Spinal cord (tissue), 10 donors: Measurements from ENCODE around the gene C16orf86. TPM values are rescaled to one million over a fixed set of nuclear protein-coding genes. Genes with fewer than 3 reads are reported as not detected.

Experiments
- DNase-seq, 6 donors: peaks; one replicate each; pipeline versions ENCODE4 v3.0.0 to v3.0.0-alpha.2; 2013 to 2015; ENCODE audit warnings: low spot score in 6 of 6, low read depth in 4 of 6
- H3K27ac ChIP-seq: one replicate; pipeline ENCODE4 v1.5.1; 2013; ENCODE audit warnings: low read depth, low read length, control low read depth
- H3K27me3 ChIP-seq: one replicate; pipeline ENCODE4 v1.6.1; 2013; ENCODE audit warnings: low read length; ENCODE audit not compliant: control insufficient read depth, insufficient read depth
- H3K36me3 ChIP-seq: one replicate; pipeline ENCODE4 v1.6.1; 2013; ENCODE audit warnings: low read length; ENCODE audit not compliant: control insufficient read depth, insufficient read depth
- H3K4me1 ChIP-seq: one replicate; pipeline ENCODE4 v1.6.1; 2013; ENCODE audit warnings: low read length; ENCODE audit not compliant: control insufficient read depth, insufficient read depth
- H3K4me3 ChIP-seq: one replicate; pipeline ENCODE4 v1.5.1; 2013; ENCODE audit warnings: low read depth, low read length, control low read depth
- H3K9me3 ChIP-seq: one replicate; pipeline ENCODE4 v1.6.1; 2013; ENCODE audit warnings: low read length; ENCODE audit not compliant: control insufficient read depth, insufficient read depth
- WGBS: methylation state at CpG from one replicate; pipeline ENCODE4 v1.1.5; 2013; ENCODE audit warnings: missing lambda C conversion rate; ENCODE audit not compliant: insufficient coverage; 5-methylcytosine and 5-hydroxymethylcytosine counted together
- polyA plus RNA-seq, 2 donors: library from polyadenylated mRNA; unstranded; fragments of 120-200 nt; gene quantifications; one replicate each; pipeline ENCODE4 v1.2.1, GENCODE V29; 2013; ENCODE audit not compliant: insufficient read length in 2 of 2
- total RNA-seq, 2 donors: library from RNA; depleted of rRNA in 1 of 2; stranded (reverse); fragments of 120-200 nt in 1 of 2; fragments of >200 nt in 1 of 2; gene quantifications; one replicate each; pipeline versions ENCODE4 v1.2.3 to v1.2.4, GENCODE V29; 2013 to 2014
- donor health status: healthy.

Gene C16orf86
- total and polyA plus RNA-seq, 4 donors, result 2.8 to 6.9 (median 5.2) TPM

DNA sequence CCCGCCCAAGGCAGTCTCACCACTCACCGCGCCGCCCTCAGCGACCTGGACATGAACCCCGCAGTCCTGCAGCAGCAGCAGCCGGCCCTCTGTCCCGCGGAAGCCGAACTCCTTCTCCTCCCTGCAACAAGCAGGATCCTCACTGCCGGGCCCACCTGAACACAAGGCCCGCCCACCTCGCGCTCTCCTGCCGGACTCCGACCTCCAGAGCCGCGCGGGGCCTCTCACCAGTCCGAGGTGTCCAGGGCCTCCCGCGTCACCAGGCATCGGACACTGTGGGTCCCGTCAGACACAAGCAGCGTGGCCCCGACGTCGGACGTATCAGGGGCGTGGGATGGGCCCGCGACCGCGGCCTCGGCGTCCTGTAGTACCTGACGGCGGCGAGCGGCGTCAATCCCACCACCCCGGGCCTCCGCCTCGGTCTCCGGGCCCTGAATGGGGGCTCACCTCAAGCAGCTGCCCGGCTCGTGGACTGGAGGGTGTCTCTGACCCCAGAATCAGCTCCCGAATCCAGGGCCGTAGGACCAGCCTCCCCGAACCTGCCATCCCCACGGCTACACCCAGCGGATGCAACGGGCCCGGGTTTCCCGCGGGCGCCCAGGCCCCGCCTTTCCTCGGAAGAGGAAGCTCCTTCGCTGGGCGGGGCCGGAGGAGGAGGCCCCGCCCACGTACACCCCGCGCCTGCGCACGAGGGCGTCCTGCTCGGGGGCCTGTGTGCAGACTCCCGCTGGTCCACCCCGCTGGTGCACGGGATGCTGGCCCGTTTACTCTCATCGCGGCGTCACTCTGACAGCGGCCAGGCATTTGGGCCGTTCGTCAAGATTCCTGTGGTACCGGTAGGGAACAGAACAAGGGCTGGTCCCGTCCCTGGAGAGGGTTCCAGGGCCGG, 6.7 kb upstream of the C16orf86 start, which contains the start of gene ACD:
ACD (minus strand) TSS at position 586 of the 889 bp plus-strand sequence; CDS start at position 546, 40 bp downstream.
- H3K4me1 ChIP-seq, result peaks cover 51% of the 10 kb centered on the region
- under 1% methylated on average over 83 of the region's 83 CpGs for WGBS
- H3K27ac ChIP-seq, result peak within 1 kb of the TSS; percentile 97
- H3K9me3 ChIP-seq, result no peaks in the 10 kb centered on the region
- DNase-seq, result peak; percentile 91 to 98 (median 92)
- no peaks in the 10 kb centered on the region for H3K27me3 ChIP-seq
- peaks cover 74% of the 10 kb centered on the region for H3K36me3 ChIP-seq
- peak within 1 kb of the TSS; percentile 85 for H3K4me3 ChIP-seq

DNA sequence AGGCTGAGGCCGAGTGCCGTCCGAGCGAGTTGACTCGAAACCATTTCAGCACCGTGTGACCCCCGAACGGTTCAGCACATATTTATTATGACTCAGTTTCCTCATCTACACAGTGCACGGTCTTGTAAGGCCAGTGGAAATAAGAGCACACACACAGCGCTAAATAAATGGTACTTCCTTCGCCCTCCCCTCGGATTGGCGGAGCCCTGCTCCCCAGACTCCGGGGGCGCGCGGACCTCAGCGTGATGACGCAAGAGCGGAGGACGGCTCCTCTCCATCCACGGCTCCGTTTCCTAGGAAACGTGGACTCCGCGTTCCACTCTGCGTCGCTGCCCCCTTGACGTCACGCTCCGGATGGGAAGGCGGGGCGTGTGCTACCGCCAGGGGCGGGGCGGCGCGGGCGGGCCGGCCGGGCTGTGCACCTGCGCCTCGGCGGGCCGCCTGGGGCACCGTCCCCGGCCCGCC, 6.0 kb upstream of the C16orf86 start, which contains the start of gene PARD6A:
PARD6A (plus strand) TSS at position 397 of the 465 bp plus-strand sequence. CDS start 79 bp downstream, outside the sequence.
- DNase-seq, result peak; percentile 91 to 99 (median 96)
- Histone ChIP-seq H3K36me3 (peaks cover 72% of the 10 kb centered on the region), H3K27ac (peak within 1 kb of the TSS; percentile 97), H3K4me1 (peaks cover 55% of the 10 kb centered on the region), H3K4me3 (peak within 1 kb of the TSS; percentile 85), H3K27me3 (no peaks in the 10 kb centered on the region), H3K9me3 (no peaks in the 10 kb centered on the region)
- WGBS, result 0% methylated on average over 48 of the region's 48 CpGs

DNA sequence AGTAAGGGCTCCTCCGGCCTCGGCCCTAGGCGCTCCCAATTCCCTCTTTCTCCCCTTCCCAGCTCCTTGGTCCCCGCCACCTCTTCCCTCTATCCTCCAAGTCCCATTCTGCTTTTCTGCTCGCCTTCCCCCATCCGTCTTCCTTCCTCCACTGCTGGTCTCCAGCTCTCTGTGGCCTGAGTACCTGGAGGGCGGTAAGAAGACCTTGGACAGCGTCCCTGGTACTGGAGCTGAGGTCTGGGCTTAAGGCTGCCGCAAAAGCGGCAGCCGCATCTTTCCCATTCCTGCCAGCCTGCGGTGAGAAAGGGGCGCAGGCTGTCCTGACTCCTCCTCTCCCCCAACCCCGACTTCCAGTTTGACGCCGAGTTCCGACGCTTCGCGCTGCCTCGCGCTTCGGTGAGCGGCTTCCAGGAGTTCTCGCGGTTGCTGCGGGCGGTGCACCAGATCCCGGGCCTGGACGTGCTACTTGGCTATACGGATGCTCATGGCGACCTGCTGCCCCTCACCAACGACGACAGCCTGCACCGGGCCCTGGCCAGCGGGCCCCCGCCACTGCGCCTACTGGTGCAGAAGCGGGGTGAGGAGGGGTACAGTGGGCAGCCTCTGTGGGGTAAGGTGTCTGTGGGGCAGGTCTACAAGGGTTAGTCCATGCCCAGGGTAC, 5.4 kb upstream of the C16orf86 start:
- Histone ChIP-seq H3K9me3 (no peaks in the 10 kb centered on the region), H3K4me1 (peaks cover 62% of the 10 kb centered on the region), H3K27ac (peak overlapping the region; percentile 97), H3K4me3 (peak overlapping the region; percentile 85), H3K27me3 (no peaks in the 10 kb centered on the region), H3K36me3 (peaks cover 70% of the 10 kb centered on the region)
- DNase-seq, result peak in 3 of 6 donors; percentile 41 to 78 (median 74)
- 4% methylated on average over 34 of the region's 39 CpGs for WGBS

DNA sequence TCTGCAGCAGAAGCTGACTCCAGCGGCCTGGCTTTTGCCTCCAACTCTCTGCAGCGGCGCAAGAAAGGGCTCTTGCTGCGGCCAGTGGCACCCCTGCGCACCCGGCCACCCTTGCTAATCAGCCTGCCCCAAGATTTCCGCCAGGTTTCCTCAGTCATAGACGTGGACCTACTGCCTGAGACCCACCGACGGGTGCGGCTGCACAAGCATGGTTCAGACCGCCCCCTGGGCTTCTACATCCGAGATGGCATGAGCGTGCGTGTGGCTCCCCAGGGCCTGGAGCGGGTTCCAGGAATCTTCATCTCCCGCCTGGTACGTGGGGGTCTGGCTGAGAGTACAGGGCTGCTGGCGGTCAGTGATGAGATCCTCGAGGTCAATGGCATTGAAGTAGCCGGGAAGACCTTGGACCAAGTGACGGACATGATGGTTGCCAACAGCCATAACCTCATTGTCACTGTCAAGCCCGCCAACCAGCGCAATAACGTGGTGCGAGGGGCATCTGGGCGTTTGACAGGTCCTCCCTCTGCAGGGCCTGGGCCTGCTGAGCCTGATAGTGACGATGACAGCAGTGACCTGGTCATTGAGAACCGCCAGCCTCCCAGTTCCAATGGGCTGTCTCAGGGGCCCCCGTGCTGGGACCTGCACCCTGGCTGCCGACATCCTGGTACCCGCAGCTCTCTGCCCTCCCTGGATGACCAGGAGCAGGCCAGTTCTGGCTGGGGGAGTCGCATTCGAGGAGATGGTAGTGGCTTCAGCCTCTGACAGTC, 4.5 kb upstream of the C16orf86 start:
- no peak overlapping the region for H3K4me3 ChIP-seq
- WGBS, result 88% methylated on average over 34 of the region's 34 CpGs
- H3K27me3 ChIP-seq, result no peaks in the 10 kb centered on the region
- H3K4me1 ChIP-seq, result peaks cover 66% of the 10 kb centered on the region
- H3K36me3 ChIP-seq, result peaks cover 61% of the 10 kb centered on the region
- H3K9me3 ChIP-seq, result no peaks in the 10 kb centered on the region
- no peak overlapping the region for H3K27ac ChIP-seq
- no peak for DNase-seq

DNA sequence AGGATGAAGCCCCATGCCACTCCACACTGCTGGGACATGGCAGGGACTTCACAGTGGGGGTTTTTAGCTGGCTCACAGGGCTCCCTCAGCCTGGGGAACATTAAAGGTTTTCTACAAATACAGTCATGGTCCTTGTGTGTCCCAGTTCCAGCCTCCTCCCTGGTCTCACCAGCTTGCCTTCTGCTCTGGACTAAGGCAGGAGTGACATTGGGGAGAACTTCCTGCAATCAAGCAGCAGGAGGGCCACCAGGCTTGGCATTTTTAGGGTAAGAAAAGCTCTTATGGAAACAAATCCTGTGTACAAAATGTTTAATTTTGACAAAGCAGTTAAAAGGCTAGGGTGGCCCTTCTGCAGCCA, 4.0 kb upstream of the C16orf86 start:
- Histone ChIP-seq H3K27ac (no peak overlapping the region), H3K36me3 (peaks cover 56% of the 10 kb centered on the region), H3K9me3 (no peaks in the 10 kb centered on the region), H3K27me3 (no peaks in the 10 kb centered on the region), H3K4me3 (no peak overlapping the region), H3K4me1 (peaks cover 72% of the 10 kb centered on the region)
- no peak for DNase-seq

DNA sequence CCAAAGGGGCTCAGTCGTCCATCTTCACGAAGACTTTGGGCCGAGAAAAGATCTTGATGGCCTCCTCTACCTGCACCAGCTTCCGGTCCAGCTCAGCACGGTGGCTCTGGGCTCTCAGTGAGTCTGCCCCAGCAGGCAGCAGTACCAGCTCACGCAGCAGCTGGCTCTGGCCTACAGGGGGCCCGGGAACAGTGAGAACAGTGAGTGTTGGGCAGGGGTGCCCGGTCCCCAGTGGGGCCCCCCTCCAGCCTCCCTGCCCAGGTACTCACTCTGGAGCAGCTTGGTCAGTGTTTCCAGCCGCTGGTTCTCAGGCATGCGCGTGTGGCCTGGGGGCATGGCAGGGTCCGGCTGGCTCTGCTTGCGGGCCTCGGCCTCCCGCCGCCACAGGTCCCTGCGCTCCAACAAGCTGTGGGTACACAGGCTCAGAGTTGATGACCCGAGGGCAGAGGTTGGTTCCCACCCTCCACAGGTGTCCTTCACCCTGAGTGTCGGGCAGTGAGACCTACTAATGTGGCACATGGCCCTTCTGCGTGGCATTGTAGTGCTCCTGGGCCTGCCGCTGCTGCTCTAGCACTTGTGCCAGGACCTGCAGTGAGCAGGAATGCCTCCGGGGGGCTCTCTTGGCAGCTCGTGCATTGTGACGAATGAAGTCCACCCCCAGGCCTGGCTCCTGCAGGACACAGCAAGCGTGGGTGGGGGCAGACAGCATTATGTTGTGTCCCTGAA, 3.3 kb upstream of the C16orf86 start:
- DNase-seq, result no peak
- Histone ChIP-seq H3K27me3 (no peaks in the 10 kb centered on the region), H3K36me3 (peaks cover 52% of the 10 kb centered on the region), H3K9me3 (no peaks in the 10 kb centered on the region), H3K27ac (no peak overlapping the region), H3K4me3 (no peak overlapping the region), H3K4me1 (peaks cover 79% of the 10 kb centered on the region)
- WGBS, result 75% methylated on average over 25 of the region's 25 CpGs

DNA sequence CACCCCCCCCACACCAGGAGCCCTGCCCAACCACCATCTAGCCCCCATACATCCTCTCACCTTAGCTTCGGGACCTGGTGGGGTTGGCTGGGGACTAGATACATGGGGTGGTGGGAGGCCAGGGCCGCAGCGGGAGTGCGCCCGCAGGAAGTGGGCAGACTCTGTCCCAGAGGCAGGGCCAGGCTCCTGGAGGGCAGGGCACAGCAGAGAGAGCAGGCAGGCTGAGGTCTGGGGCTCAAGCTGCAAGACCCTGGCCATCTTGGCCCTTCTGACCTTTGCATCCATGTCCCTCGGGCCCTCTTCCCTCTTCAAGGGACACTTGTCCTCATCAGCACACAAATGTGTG, 2.8 kb upstream of the C16orf86 start:
- H3K4me3 ChIP-seq, result no peak overlapping the region
- 95% methylated on average over 5 of the region's 6 CpGs for WGBS
- H3K36me3 ChIP-seq, result peaks cover 46% of the 10 kb centered on the region
- DNase-seq, result no peak
- no peaks in the 10 kb centered on the region for H3K27me3 ChIP-seq
- H3K27ac ChIP-seq, result no peak overlapping the region
- peaks cover 79% of the 10 kb centered on the region for H3K4me1 ChIP-seq
- H3K9me3 ChIP-seq, result no peaks in the 10 kb centered on the region

DNA sequence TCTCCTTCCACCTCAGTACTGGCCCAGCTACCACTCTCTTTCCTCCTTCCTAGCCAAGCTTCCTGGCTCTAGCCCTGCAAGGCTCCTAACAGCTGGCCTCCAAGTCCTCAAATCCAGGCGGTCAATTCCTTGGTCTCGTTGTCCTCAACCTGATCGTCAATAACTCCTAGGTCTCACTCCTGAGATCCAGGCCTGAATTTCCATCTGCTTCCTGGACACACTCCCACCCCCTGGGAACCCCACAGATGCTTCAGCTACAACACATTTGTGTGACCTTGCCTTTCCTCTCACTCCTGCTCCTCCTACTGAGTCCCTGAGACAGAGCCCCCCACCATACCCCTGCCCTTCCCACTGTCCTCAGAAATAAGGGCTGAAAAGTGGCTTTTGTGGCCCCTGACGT, 2.4 kb upstream of the C16orf86 start:
- H3K27me3 ChIP-seq, result no peaks in the 10 kb centered on the region
- H3K9me3 ChIP-seq, result no peaks in the 10 kb centered on the region
- WGBS, result 86% methylated on average over 4 of the region's 4 CpGs
- H3K4me1 ChIP-seq, result peaks cover 75% of the 10 kb centered on the region
- no peak overlapping the region for H3K27ac ChIP-seq
- DNase-seq, result no peak
- no peak overlapping the region for H3K4me3 ChIP-seq
- H3K36me3 ChIP-seq, result peaks cover 42% of the 10 kb centered on the region

DNA sequence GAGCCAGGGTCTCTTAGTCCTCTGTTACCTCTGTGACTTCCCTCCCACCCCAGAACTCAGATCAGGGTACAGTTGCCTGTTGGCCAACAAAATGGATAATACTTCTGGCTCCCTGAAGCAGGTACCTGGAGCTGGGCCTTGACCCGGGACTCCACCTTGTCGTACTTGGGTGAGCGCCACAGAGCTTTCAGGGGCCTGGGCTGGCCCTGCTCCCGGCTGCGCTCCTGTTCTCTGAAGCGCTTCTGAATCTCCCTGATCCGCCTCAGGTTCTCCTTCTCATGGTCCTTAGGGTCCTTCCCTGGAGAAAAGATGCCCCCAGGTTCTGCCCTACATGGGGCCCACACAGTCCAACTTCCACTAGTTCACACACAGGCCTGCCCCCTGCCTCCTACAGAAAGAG, 1.7 kb upstream of the C16orf86 start:
- peaks cover 69% of the 10 kb centered on the region for H3K4me1 ChIP-seq
- no peak overlapping the region for H3K4me3 ChIP-seq
- 99% methylated on average over 7 of the region's 7 CpGs for WGBS
- H3K9me3 ChIP-seq, result no peaks in the 10 kb centered on the region
- DNase-seq, result no peak
- H3K27me3 ChIP-seq, result no peaks in the 10 kb centered on the region
- H3K36me3 ChIP-seq, result peaks cover 39% of the 10 kb centered on the region
- H3K27ac ChIP-seq, result no peak overlapping the region
